GM23248 (cell line): Measurements from ENCODE around the gene PIGT. TPM values are rescaled to one million over a fixed set of nuclear protein-coding genes. Genes with fewer than 3 reads are reported as not detected.

Experiments used
- DNase-seq: peaks from one replicate; pipeline ENCODE4 v3.0.0-alpha.2; 2015
- H2AFZ ChIP-seq: fragments of 200-600 bp; sonication (generic); 2 replicates; pipeline ENCODE4 v1.6.1; 2016; ENCODE audit warnings: antibody characterized with exemption
- H3F3A ChIP-seq: fragments of 200-600 bp; sonication (generic); 2 replicates; pipeline ENCODE4 v1.6.1; 2016; ENCODE audit warnings: mild to moderate bottlenecking, antibody characterized with exemption, mixed run types; ENCODE audit not compliant: insufficient read depth
- H3K27ac ChIP-seq: fragments of 200-600 bp; sonication (generic); 2 replicates; pipeline ENCODE4 v1.5.1; 2016; ENCODE audit warnings: mild to moderate bottlenecking
- H3K27me3 ChIP-seq: fragments of 200-600 bp; sonication (generic); replicated peaks from 2 replicates; pipeline ENCODE4 v1.6.1; 2016; ENCODE audit warnings: mild to moderate bottlenecking; ENCODE audit not compliant: insufficient read depth
- H3K36me3 ChIP-seq: fragments of 200-600 bp; sonication (generic); 2 replicates; pipeline ENCODE4 v1.6.1; 2016; ENCODE audit warnings: low read depth, mild to moderate bottlenecking
- H3K4me1 ChIP-seq: fragments of 200-600 bp; sonication (generic); 2 replicates; pipeline ENCODE4 v1.6.1; 2016; ENCODE audit warnings: mild to moderate bottlenecking; ENCODE audit not compliant: insufficient read depth
- H3K4me2 ChIP-seq: fragments of 200-600 bp; sonication (generic); one replicate; pipeline ENCODE4 v1.6.1; 2016; ENCODE audit warnings: mild to moderate bottlenecking; ENCODE audit not compliant: unreplicated experiment
- H3K4me3 ChIP-seq: fragments of 200-600 bp; sonication (generic); 2 replicates; pipeline ENCODE4 v1.5.1; 2016; ENCODE audit warnings: mild to moderate bottlenecking
- H3K79me2 ChIP-seq: fragments of 200-600 bp; sonication (generic); 2 replicates; pipeline ENCODE4 v1.6.1; 2016; ENCODE audit warnings: mild to moderate bottlenecking; ENCODE audit not compliant: insufficient read depth
- H3K9ac ChIP-seq: fragments of 200-600 bp; sonication (generic); 2 replicates; pipeline ENCODE4 v1.6.1; 2016; ENCODE audit warnings: mild to moderate bottlenecking
- H3K9me2 ChIP-seq: fragments of 200-600 bp; sonication (generic); 2 replicates; pipeline ENCODE4 v1.6.1; 2016; ENCODE audit warnings: mixed run types, mild to moderate bottlenecking, moderate library complexity; ENCODE audit not compliant: insufficient read depth
- H3K9me3 ChIP-seq: fragments of 200-600 bp; sonication (generic); one replicate; pipeline ENCODE4 v1.6.1; 2017; ENCODE audit warnings: low read depth
- H4K20me1 ChIP-seq: fragments of 200-600 bp; sonication (generic); 2 replicates; pipeline ENCODE4 v1.6.0; 2016; ENCODE audit not compliant: insufficient read depth
- EZH2 ChIP-seq: fragments of 200-600 bp; sonication (generic); IDR thresholded peaks from 2 replicates; pipeline ENCODE4 v1.6.1; 2018; ENCODE audit warnings: antibody characterized with exemption, mild to moderate bottlenecking; ENCODE audit not compliant: insufficient read depth, poor library complexity, severe bottlenecking
- EZH2phosphoT487 ChIP-seq: fragments of 200-600 bp; sonication (generic); IDR thresholded peaks from 2 replicates; pipeline ENCODE4 v1.6.1; 2018; ENCODE audit warnings: antibody characterized with exemption, moderate library complexity, mild to moderate bottlenecking, low read depth; ENCODE audit not compliant: insufficient read depth
- WGBS, 2 experiments: methylation state at CpG; one replicate each; pipeline ENCODE4 v1.1.6; 2015 to 2017; ENCODE audit warnings: low lambda C conversion rate in 2 of 2, low coverage in 1 of 2; ENCODE audit errors: missing lambda C conversion rate in 2 of 2; 5-methylcytosine and 5-hydroxymethylcytosine counted together
- in situ Hi-C: fragments of 300-500 bp; cut with MboI; formaldehyde crosslinking; loops from 2 replicates; pipeline ENCODE4 v1.15.0; 2020
- polyA plus RNA-seq: library from polyadenylated mRNA; unstranded; fragments of >200 nt; fragmentation: Nextera tagmentation; extraction: Ambion mirVana; gene quantifications from 2 replicates; pipeline ENCODE4 v1.2.1, GENCODE V29; 2016
- total RNA-seq: library from RNA; depleted of rRNA; stranded (reverse); fragments of >200 nt; shearing (Covaris generic); gene quantifications from 2 replicates; pipeline ENCODE4 v1.2.3, GENCODE V29; 2014

Gene PIGT
- total and polyA plus RNA-seq, 2 experiments from 2014 or later = 138 to 190 TPM

DNA sequence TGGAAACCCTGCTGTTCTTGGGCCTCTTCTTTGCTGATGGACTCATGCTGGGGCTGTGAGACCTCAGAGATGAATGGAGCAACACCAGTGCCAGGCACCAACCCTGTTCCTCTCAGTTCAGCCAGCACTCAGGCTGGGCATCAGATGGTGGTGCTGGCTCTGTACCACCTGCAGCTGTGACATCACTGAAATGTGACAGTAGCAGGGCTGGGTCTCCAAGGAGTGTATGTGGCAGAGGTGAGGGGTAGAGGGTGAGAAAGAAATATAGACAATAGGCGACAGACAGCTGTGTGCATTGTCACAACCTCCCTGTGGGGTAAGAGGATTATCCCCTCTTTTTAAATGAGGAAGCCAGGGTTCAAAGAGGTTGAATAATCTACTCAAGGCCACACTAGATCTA, 37.8 kb upstream of the PIGT start, which contains the start of gene TP53TG5:
TSS of gene TP53TG5 (minus strand) at position 135 of the 400 bp plus-strand sequence. CDS start at position 46, 89 bp downstream.
- in situ Hi-C loops = no loop called here
- no peak within 1 kb of the TSS for H3K27ac ChIP-seq
- H3K4me1 ChIP-seq = no peaks in the 10 kb centered on the region; the same call in 1 of the 2 replicates
- H3K79me2 ChIP-seq = no peaks in the 10 kb centered on the region
- no peak for DNase-seq
- TF ChIP-seq EZH2 (no peak), EZH2phosphoT487 (no peak)
- H3K4me3 ChIP-seq = no peak within 1 kb of the TSS
- no peaks in the 10 kb centered on the region for H3K27me3 ChIP-seq
- H3K9me2 ChIP-seq = no peaks in the 10 kb centered on the region
- no peak within 1 kb of the TSS for H2AFZ ChIP-seq
- no peak within 1 kb of the TSS for H3K9ac ChIP-seq
- H4K20me1 ChIP-seq = no peaks in the 10 kb centered on the region
- no peaks in the 10 kb centered on the region; the same call in 1 of the 2 replicates for H3F3A ChIP-seq
- no peak within 1 kb of the TSS for H3K4me2 ChIP-seq
- H3K36me3 ChIP-seq = no peaks in the 10 kb centered on the region
- 88 to 100% methylated on average over 1 of the region's 1 CpG for WGBS, 2 experiments
- no peaks in the 10 kb centered on the region for H3K9me3 ChIP-seq

DNA sequence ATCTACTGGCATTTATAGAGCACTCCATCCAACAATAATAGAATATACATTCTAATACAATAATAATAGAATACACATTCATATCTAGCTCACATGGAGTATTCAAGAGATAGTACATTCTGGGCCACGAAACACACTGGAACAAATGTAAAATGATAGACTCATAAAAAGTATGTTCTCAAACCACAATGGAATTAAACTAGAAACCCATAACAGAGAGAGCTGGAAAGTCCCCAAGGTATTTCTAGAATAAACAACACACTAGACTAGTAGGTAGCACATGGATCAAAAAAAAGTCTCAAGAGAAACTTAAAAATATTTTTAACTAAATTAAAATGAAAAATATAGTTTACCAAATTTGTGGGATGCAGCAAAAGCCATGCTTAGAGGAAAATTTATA, 28.7 kb upstream of the PIGT start:
- in situ Hi-C loops = no loop called here
- Histone ChIP-seq H3K27me3 (no peaks in the 10 kb centered on the region), H3K9ac (no peak overlapping the region), H3K4me2 (no peak overlapping the region), H4K20me1 (no peaks in the 10 kb centered on the region), H3K79me2 (no peaks in the 10 kb centered on the region), H3K4me1 (no peaks in the 10 kb centered on the region), H3K9me2 (no peaks in the 10 kb centered on the region), H3K27ac (no peak overlapping the region), H2AFZ (no peak overlapping the region), H3K4me3 (no peak overlapping the region), H3K9me3 (no peaks in the 10 kb centered on the region), H3K36me3 (no peaks in the 10 kb centered on the region), H3F3A (no peaks in the 10 kb centered on the region; the same call in 1 of the 2 replicates)
- TF ChIP-seq EZH2 (no peak), EZH2phosphoT487 (no peak)
- DNase-seq = no peak
- WGBS, 2 experiments = 85 to 96% methylated on average over 1 of the region's 1 CpG

DNA sequence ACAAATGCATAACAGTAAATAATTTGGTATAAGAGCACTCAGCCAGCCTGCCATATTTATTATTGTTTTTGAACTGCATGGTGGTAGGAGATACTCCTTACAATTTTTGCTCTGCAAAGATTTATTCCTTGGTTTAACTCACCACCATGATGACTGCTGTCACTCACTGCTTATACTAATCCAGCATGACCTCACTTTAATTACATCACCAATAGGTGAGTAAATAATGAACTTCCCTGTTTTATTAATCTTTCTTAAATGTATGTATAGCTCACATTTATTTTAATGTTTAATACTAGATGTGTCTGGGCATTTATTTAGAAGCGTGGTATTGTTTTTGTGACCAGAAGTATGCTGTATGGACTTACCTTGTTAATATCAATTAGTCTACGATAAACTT, 25.0 kb upstream of the PIGT start:
- Histone ChIP-seq H3K9me2 (no peaks in the 10 kb centered on the region), H2AFZ (no peak overlapping the region), H3K4me2 (no peak overlapping the region), H3K36me3 (no peaks in the 10 kb centered on the region), H3K4me1 (no peaks in the 10 kb centered on the region), H3K79me2 (no peaks in the 10 kb centered on the region), H3K4me3 (no peak overlapping the region), H4K20me1 (no peaks in the 10 kb centered on the region), H3K9me3 (no peaks in the 10 kb centered on the region), H3F3A (no peaks in the 10 kb centered on the region), H3K27me3 (no peaks in the 10 kb centered on the region), H3K9ac (no peak overlapping the region), H3K27ac (no peak overlapping the region)
- no peak for DNase-seq
- WGBS, 2 experiments = 93 to 98% methylated on average over 2 of the region's 2 CpGs
- in situ Hi-C loops = no loop called here
- TF ChIP-seq EZH2 = no peak
- TF ChIP-seq EZH2phosphoT487 = no peak

DNA sequence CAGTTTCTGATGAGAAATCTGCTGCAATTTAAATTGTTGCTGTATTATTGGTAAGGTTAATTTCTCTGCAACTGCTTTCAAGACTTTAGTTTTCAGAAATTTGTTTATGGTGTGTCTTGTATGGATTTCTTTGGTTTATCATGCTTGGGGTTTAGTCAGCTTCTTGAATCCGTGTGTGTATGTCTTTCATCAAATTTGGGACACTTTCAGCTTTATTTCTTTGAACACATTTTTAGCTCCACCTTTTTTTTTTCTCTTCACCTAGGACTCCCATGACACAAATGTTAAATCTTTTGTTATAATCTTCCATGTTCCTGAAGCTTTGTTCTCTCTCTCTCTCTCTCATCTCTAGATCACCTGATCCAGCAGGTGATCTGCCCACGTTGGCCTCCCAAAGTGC, 24.4 kb upstream of the PIGT start:
- Histone ChIP-seq H3F3A (no peaks in the 10 kb centered on the region), H3K4me1 (no peaks in the 10 kb centered on the region), H3K79me2 (no peaks in the 10 kb centered on the region), H3K27me3 (no peaks in the 10 kb centered on the region), H3K4me2 (no peak overlapping the region), H3K4me3 (no peak overlapping the region), H3K9ac (no peak overlapping the region), H3K9me2 (no peaks in the 10 kb centered on the region), H3K9me3 (no peaks in the 10 kb centered on the region), H3K27ac (no peak overlapping the region), H2AFZ (no peak overlapping the region), H3K36me3 (no peaks in the 10 kb centered on the region), H4K20me1 (no peaks in the 10 kb centered on the region)
- DNase-seq = no peak
- TF ChIP-seq EZH2phosphoT487 (no peak), EZH2 (no peak)
- 46 to 53% methylated on average over 2 of the region's 2 CpGs for WGBS, 2 experiments
- in situ Hi-C loops = no loop called here

DNA sequence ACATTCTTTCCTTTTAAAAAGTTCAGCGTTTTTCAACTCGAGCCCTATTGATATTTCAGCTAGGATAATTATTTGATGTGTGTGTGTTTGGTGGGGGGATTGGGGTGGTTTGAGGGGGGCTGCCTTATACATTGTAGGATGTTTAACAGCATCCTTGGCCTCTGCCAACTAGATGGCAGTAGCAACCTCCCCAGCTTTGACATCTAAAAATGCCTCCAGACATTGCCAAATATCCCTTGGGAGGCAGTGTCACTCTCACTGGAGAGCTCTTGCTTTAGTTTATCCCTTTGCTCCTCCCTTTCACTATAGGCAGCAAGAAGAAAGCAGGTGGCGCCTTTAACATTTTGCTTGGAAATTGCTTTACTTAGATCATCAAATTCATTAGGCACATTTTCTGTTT, 23.2 kb upstream of the PIGT start:
- no peaks in the 10 kb centered on the region for H3F3A ChIP-seq
- DNase-seq = no peak
- H2AFZ ChIP-seq = no peak overlapping the region
- H4K20me1 ChIP-seq = no peaks in the 10 kb centered on the region
- TF ChIP-seq EZH2phosphoT487 (no peak), EZH2 (no peak)
- no peak overlapping the region for H3K4me3 ChIP-seq
- no peak overlapping the region for H3K27ac ChIP-seq
- H3K4me2 ChIP-seq = no peak overlapping the region
- 93 to 98% methylated on average over 3 of the region's 3 CpGs for WGBS, 2 experiments
- H3K79me2 ChIP-seq = no peaks in the 10 kb centered on the region
- H3K9me3 ChIP-seq = no peaks in the 10 kb centered on the region
- H3K9ac ChIP-seq = no peak overlapping the region
- H3K4me1 ChIP-seq = no peaks in the 10 kb centered on the region
- H3K36me3 ChIP-seq = no peaks in the 10 kb centered on the region
- no peaks in the 10 kb centered on the region for H3K27me3 ChIP-seq
- in situ Hi-C loops = no loop called here
- no peaks in the 10 kb centered on the region for H3K9me2 ChIP-seq
